ENCODE measurements around the gene WDR37. TPM values are rescaled to one million over a fixed set of nuclear protein-coding genes. Genes with fewer than 3 reads are reported as not detected.

Gene WDR37
- total and polyA plus RNA-seq, 2 experiments from 2014 or later = 13.7 to 16.5 TPM

- Histone ChIP-seq H3K4me3 (no peak overlapping the region), H3F3A (ENCODE audit: insufficient read depth) (no peaks in the 10 kb centered on the region), H3K27ac (no peak overlapping the region), H3K36me3 (ENCODE audit: low read depth) (no peaks in the 10 kb centered on the region), H3K9me3 (ENCODE audit: low read depth) (no peaks in the 10 kb centered on the region), H2AFZ (no peak overlapping the region), H3K9me2 (ENCODE audit: insufficient read depth) (no peaks in the 10 kb centered on the region), H3K9ac (no peak overlapping the region), H3K27me3 (replicated peaks; ENCODE audit: insufficient read depth) (no peaks in the 10 kb centered on the region; the same call in 1 of the 2 replicates), H3K79me2 (ENCODE audit: insufficient read depth) (no peaks in the 10 kb centered on the region), H3K4me2 (ENCODE audit: unreplicated experiment) (no peak overlapping the region), H3K4me1 (ENCODE audit: insufficient read depth) (no peaks in the 10 kb centered on the region), H4K20me1 (ENCODE audit: insufficient read depth) (no peaks in the 10 kb centered on the region)
- no peak for DNase-seq
- TF ChIP-seq EZH2 (IDR thresholded peaks at IDR 0.05; ENCODE audit: insufficient read depth, poor library complexity, severe bottlenecking) = no peak
- no peak for TF ChIP-seq EZH2phosphoT487 (IDR thresholded peaks at IDR 0.05; ENCODE audit: insufficient read depth, low read depth)
- in situ Hi-C loops (cut with MboI) = no loop called here
- 51 to 57% methylated on average over 27 of the region's 27 CpGs for WGBS, 2 experiments (ENCODE audit: low coverage in 1 of 2, low lambda C conversion rate in 2 of 2, missing lambda C conversion rate in 2 of 2)
These were observed 116.9 kb downstream of the WDR37 start for GRCh38 chr10:1173091-1173490.

GRCh38 chr10:1174022-1174421, 117.8 kb downstream of the WDR37 start:
- in situ Hi-C loops (cut with MboI) = no loop called here
- no peak overlapping the region for H3K4me2 ChIP-seq (ENCODE audit: unreplicated experiment)
- no peaks in the 10 kb centered on the region; the same call in 1 of the 2 replicates for H3K27me3 ChIP-seq (replicated peaks; ENCODE audit: insufficient read depth)
- no peak overlapping the region for H3K9ac ChIP-seq
- no peak for TF ChIP-seq EZH2 (IDR thresholded peaks at IDR 0.05; ENCODE audit: insufficient read depth, poor library complexity, severe bottlenecking)
- TF ChIP-seq EZH2phosphoT487 (IDR thresholded peaks at IDR 0.05; ENCODE audit: insufficient read depth, low read depth) = no peak
- no peaks in the 10 kb centered on the region for H3K9me3 ChIP-seq (ENCODE audit: low read depth)
- no peak overlapping the region for H2AFZ ChIP-seq
- 10 to 18% methylated on average over 4 to 5 of the region's 5 CpGs for WGBS, 2 experiments (ENCODE audit: low coverage in 1 of 2, low lambda C conversion rate in 2 of 2, missing lambda C conversion rate in 2 of 2)
- H3F3A ChIP-seq (ENCODE audit: insufficient read depth) = no peaks in the 10 kb centered on the region
- H3K27ac ChIP-seq = no peak overlapping the region
- no peaks in the 10 kb centered on the region for H3K4me1 ChIP-seq (ENCODE audit: insufficient read depth)
- no peaks in the 10 kb centered on the region for H3K36me3 ChIP-seq (ENCODE audit: low read depth)
- H3K79me2 ChIP-seq (ENCODE audit: insufficient read depth) = no peaks in the 10 kb centered on the region
- H3K9me2 ChIP-seq (ENCODE audit: insufficient read depth) = no peaks in the 10 kb centered on the region
- H3K4me3 ChIP-seq = no peak overlapping the region
- DNase-seq = no peak
- H4K20me1 ChIP-seq (ENCODE audit: insufficient read depth) = no peaks in the 10 kb centered on the region

- H2AFZ ChIP-seq = no peak overlapping the region
- no peak for DNase-seq
- no peaks in the 10 kb centered on the region for H3F3A ChIP-seq (ENCODE audit: insufficient read depth)
- no peak overlapping the region for H3K9ac ChIP-seq
- no peaks in the 10 kb centered on the region for H3K4me1 ChIP-seq (ENCODE audit: insufficient read depth)
- no peaks in the 10 kb centered on the region for H3K79me2 ChIP-seq (ENCODE audit: insufficient read depth)
- H3K36me3 ChIP-seq (ENCODE audit: low read depth) = no peaks in the 10 kb centered on the region
- TF ChIP-seq EZH2 (IDR thresholded peaks at IDR 0.05; ENCODE audit: insufficient read depth, poor library complexity, severe bottlenecking) = no peak
- TF ChIP-seq EZH2phosphoT487 (IDR thresholded peaks at IDR 0.05; ENCODE audit: insufficient read depth, low read depth) = no peak
- H3K9me3 ChIP-seq (ENCODE audit: low read depth) = no peaks in the 10 kb centered on the region
- in situ Hi-C loops (cut with MboI) = no loop called here
- 53% methylated on average over 22 to 23 of the region's 23 CpGs for WGBS, 2 experiments (ENCODE audit: low coverage in 1 of 2, low lambda C conversion rate in 2 of 2, missing lambda C conversion rate in 2 of 2)
- no peak overlapping the region for H3K4me2 ChIP-seq (ENCODE audit: unreplicated experiment)
- no peaks in the 10 kb centered on the region; the same call in none of the 2 replicates for H3K27me3 ChIP-seq (replicated peaks; ENCODE audit: insufficient read depth)
- no peaks in the 10 kb centered on the region for H3K9me2 ChIP-seq (ENCODE audit: insufficient read depth)
- H3K27ac ChIP-seq = no peak overlapping the region
- no peaks in the 10 kb centered on the region for H4K20me1 ChIP-seq (ENCODE audit: insufficient read depth)
- H3K4me3 ChIP-seq = no peak overlapping the region
These were observed 119.9 kb downstream of the WDR37 start for GRCh38 chr10:1175956-1176565.

GRCh38 chr10:1177936-1178335, 121.8 kb downstream of the WDR37 start:
- Histone ChIP-seq H3K79me2 (ENCODE audit: insufficient read depth) (no peaks in the 10 kb centered on the region), H2AFZ (no peak overlapping the region), H3K4me2 (ENCODE audit: unreplicated experiment) (no peak overlapping the region), H3K9ac (no peak overlapping the region), H3K9me2 (ENCODE audit: insufficient read depth) (no peaks in the 10 kb centered on the region), H3K4me1 (ENCODE audit: insufficient read depth) (no peaks in the 10 kb centered on the region), H3F3A (ENCODE audit: insufficient read depth) (no peaks in the 10 kb centered on the region), H3K36me3 (ENCODE audit: low read depth) (no peaks in the 10 kb centered on the region), H3K27me3 (replicated peaks; ENCODE audit: insufficient read depth) (no peaks in the 10 kb centered on the region; the same call in none of the 2 replicates), H3K9me3 (ENCODE audit: low read depth) (no peaks in the 10 kb centered on the region), H4K20me1 (ENCODE audit: insufficient read depth) (no peaks in the 10 kb centered on the region), H3K27ac (no peak overlapping the region), H3K4me3 (no peak overlapping the region)
- TF ChIP-seq EZH2 (IDR thresholded peaks at IDR 0.05; ENCODE audit: insufficient read depth, poor library complexity, severe bottlenecking) (no peak), EZH2phosphoT487 (IDR thresholded peaks at IDR 0.05; ENCODE audit: insufficient read depth, low read depth) (no peak)
- 29 to 42% methylated on average over 8 to 9 of the region's 9 CpGs for WGBS, 2 experiments (ENCODE audit: low coverage in 1 of 2, low lambda C conversion rate in 2 of 2, missing lambda C conversion rate in 2 of 2)
- in situ Hi-C loops (cut with MboI) = no loop called here
- no peak for DNase-seq

Data from GM23248 (cell line).